Inflammatory macrophage treated with lipopolysaccharide for 1 hour (primary cell): ENCODE results near the gene TDP2.
"Not testable (repeated sequence)": the region's sequence is repeated elsewhere in the genome, so short reads cannot be mapped to it uniquely, and the experiment has no call there.

Source experiments
- DNase-seq, 2 donors: peaks; one replicate each; pipeline ENCODE4 v3.0.0-alpha.2; 2020 to 2022

TDP2 gene

GRCh38 chr6:24643920-24644319, 22.8 kb downstream of the TDP2 start:
- no peak for DNase-seq

- DNase-seq, result no peak
Observed at GRCh38 chr6:24642061-24642460, 24.6 kb downstream of the TDP2 start.

- not testable (repeated sequence) for DNase-seq
Observed at GRCh38 chr6:24640631-24641030, 26.1 kb downstream of the TDP2 start.

GRCh38 chr6:24640166-24640565, 26.5 kb downstream of the TDP2 start:
- DNase-seq, result no peak

GRCh38 chr6:24636681-24637080, 30.0 kb downstream of the TDP2 start:
- no peak for DNase-seq

GRCh38 chr6:24632573-24632972, 34.1 kb downstream of the TDP2 start:
- DNase-seq, result no peak

GRCh38 chr6:24631671-24632070, 35.0 kb downstream of the TDP2 start:
- DNase-seq, result no peak

- no peak for DNase-seq
Observed at GRCh38 chr6:24630856-24631505, 35.7 kb downstream of the TDP2 start.

GRCh38 chr6:24621626-24622289, 44.9 kb downstream of the TDP2 start:
- DNase-seq, result no peak

GRCh38 chr6:24620637-24621036, 46.1 kb downstream of the TDP2 start:
- no peak for DNase-seq

GRCh38 chr6:24619661-24620060, 47.0 kb downstream of the TDP2 start:
- no peak for DNase-seq

- DNase-seq, result no peak
Observed at GRCh38 chr6:24614648-24615047, 52.1 kb downstream of the TDP2 start.

- DNase-seq, result no peak
Observed at GRCh38 chr6:24614043-24614420, 52.7 kb downstream of the TDP2 start.

GRCh38 chr6:24613361-24614042, 53.2 kb downstream of the TDP2 start:
- DNase-seq, result no peak

GRCh38 chr6:24610672-24611071, 56.0 kb downstream of the TDP2 start:
- DNase-seq, result no peak

GRCh38 chr6:24607310-24608105, 59.2 kb downstream of the TDP2 start:
- DNase-seq, result no peak

- no peak for DNase-seq
Observed at GRCh38 chr6:24606200-24606930, 60.3 kb downstream of the TDP2 start.

GRCh38 chr6:24603241-24603640, 63.5 kb downstream of the TDP2 start:
- DNase-seq, result peak in 1 of 2 donors; percentile 31

- no peak for DNase-seq
Observed at GRCh38 chr6:24600903-24601302, 65.8 kb downstream of the TDP2 start.
